GM20000 (cell line): ENCODE measurements around the gene DSTN.

Experiments
- DNase-seq: peaks from one replicate; pipeline ENCODE4 v3.0.0; 2012; ENCODE audit warnings: low spot score
- CTCF ChIP-seq: IDR thresholded peaks from 2 replicates; pipeline ENCODE4 v1.5.1; 2012; ENCODE audit warnings: mild to moderate bottlenecking, control low read depth; ENCODE audit errors: extremely low read depth, missing control alignments

Gene DSTN

GRCh38 chr20:17568972-17569521 is 828 bp upstream of the DSTN start:
- peak; percentile 41 for DNase-seq
- TF ChIP-seq CTCF: no peak

GRCh38 chr20:17570347-17571152 is 675 bp downstream of the DSTN start:
- TF ChIP-seq CTCF: peak; percentile 6
- DNase-seq: no peak

- DNase-seq: peak; percentile 69
- no peak for TF ChIP-seq CTCF
Observed at GRCh38 chr20:17571153-17571527, 1.3 kb downstream of the DSTN start.

- no peak for TF ChIP-seq CTCF
- no peak for DNase-seq
Observed at GRCh38 chr20:17572034-17572638, 2.3 kb downstream of the DSTN start.

GRCh38 chr20:17573463-17573862 is 3.6 kb downstream of the DSTN start:
- DNase-seq: no peak
- TF ChIP-seq CTCF: no peak

GRCh38 chr20:17576215-17576614 is 6.3 kb downstream of the DSTN start:
- TF ChIP-seq CTCF: no peak
- no peak for DNase-seq

- DNase-seq: no peak
- no peak for TF ChIP-seq CTCF
Observed at GRCh38 chr20:17579369-17580039, 9.6 kb downstream of the DSTN start.
